ENCODE results near the gene NXT1.
"Not testable (repeated sequence)": the region's sequence is repeated elsewhere in the genome, so short reads cannot be mapped to it uniquely, and the experiment has no call there.

NXT1 gene

DNA sequence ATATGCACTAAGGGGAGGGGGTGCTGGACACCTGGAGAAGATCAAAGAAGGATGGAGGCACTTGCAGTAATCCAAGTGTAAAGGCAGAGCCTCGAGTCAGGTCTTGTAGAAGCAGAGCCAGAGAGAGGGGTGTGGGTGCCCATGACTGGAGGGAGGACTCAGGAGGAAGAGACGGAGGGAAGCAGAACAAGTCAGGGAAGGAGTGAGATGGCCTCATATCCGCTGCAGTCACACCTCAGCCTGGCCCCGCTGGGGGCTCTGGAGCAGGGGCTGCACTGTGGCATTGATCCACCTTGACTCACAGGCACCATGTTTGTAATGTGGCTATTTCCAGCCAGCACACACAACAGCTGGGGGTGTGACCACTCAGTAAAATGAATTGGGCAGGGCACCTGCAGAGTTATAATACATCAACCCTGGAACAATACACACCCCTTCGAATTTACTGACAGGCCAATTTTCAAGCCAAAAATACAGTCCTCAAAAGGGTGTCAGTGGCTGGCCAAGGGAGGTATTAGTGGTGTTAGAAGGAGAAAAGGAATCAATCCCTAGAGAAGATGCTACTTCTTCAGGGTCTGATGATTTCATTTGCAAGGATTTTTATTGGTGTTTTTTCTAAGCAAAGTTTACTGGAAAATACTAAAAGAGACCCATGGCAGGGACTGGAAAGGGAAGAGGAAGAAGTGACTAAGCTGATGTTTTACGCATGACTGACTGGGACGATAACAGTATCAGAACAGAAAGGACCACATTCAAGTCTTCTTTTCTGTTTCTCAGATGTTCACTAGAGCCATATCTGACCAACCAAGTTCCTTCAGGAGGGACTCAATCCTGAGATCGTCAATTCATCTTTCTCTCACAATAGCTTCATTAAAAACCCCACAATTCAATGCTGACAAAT lies 18.9 kb upstream of the NXT1 start:
- no peak for DNase-seq

DNA sequence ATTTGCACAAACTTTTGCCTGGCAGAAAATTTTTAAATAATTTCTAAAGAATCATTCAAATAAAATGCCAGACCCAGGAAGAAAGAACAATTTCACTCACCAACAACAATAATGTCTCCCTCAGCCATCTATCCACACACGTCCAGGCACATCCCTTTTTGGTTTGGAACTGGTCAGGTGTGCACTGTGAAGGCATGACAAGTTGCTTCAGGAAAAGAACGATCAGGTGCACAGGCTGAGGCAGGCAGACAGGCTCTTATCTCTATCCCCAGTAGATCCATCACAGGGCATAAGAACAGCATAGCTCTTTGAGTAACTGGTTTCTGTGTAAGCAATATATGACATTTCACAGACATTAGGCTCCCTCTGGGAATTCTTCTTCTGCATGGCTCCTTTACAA lies 18.1 kb upstream of the NXT1 start:
- DNase-seq, result no peak

DNA sequence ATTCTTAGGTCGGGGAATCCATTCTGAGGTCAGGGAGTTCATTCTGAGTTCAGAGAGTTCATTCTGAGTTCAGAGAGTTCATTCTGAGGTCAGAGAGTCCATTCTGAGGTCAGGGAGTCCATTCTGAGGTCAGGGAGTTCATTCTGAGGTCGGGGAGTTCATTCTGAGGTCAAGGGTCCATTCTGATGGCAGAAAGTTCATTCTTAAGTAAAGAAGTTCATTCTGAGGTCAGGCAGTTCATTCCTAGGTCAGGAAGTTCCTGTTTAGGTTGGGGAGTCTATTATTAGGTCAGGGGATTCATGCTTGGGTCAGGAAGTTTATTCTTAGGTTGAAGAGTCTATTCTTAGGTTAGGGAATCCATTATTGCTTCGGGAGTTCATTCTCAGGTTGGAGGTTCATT lies 16.5 kb upstream of the NXT1 start:
- no peak for DNase-seq

- no peak for DNase-seq
Observed at GRCh38 chr20:23335521-23335920, 15.1 kb upstream of the NXT1 start.

DNA sequence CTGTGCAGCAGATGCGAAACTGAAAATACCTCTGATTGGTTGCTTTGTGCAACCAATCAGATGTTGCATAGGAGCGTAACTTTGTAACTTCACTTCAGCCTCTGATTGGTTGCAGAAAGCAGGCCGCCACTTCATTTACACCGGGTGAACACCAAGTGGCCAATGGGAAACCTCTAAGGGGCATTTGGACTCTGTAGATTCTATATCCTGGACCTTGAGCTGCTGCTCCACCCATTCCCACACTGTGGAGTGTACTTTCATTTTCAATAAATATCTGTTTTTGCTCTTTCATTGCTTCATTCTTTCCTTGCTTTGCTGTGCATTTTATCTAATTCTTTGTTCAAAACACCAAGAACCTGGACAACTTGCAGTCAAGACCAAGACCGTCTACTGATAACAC lies 14.1 kb upstream of the NXT1 start:
- no peak for DNase-seq

DNA sequence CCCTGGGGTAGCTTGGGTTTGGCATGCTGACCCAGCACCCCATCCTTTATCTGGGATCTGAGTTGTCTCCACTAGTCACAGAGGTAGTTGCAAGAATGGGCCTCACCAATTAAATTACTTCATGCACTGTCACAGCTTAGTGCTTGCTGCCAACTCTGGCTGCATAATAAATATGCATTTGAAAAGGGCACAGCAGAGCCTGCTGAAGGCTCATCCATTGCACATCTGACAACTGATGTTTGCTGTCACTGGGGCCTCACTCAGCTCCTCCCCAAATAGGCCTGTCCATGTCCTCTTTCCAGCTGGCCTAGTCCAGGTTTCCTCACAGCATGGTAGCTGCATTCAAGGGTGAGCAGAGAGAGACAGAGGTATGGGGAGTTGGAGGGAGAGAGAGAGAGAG lies 13.3 kb upstream of the NXT1 start:
- no peak for DNase-seq

- DNase-seq, result no peak
Observed at GRCh38 chr20:23339986-23340385, 10.6 kb upstream of the NXT1 start.

- no peak for DNase-seq
Observed at GRCh38 chr20:23340524-23340923, 10.1 kb upstream of the NXT1 start.

GRCh38 chr20:23341073-23341472 lies 9.5 kb upstream of the NXT1 start:
- no peak for DNase-seq

DNA sequence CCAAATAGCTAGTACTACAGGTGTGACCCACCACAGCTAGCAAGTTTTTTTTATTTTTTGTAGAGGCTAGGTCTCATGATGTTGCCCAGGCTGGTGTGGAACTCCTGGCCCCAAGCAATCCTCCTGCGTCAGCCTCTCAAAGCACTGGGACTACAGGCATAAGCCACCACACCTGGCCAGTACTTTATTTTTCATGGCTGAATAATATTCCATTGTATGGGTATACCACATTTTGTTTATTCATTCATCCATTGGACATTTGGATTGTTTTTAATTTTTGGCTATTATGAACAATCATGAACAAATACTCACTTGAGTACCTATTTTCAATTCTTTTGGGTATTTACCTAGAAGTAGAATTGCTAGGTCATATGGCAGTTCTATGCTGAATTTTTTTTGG lies 7.0 kb upstream of the NXT1 start:
- DNase-seq, result no peak

GRCh38 chr20:23344336-23344735 lies 6.3 kb upstream of the NXT1 start:
- no peak for DNase-seq

DNA sequence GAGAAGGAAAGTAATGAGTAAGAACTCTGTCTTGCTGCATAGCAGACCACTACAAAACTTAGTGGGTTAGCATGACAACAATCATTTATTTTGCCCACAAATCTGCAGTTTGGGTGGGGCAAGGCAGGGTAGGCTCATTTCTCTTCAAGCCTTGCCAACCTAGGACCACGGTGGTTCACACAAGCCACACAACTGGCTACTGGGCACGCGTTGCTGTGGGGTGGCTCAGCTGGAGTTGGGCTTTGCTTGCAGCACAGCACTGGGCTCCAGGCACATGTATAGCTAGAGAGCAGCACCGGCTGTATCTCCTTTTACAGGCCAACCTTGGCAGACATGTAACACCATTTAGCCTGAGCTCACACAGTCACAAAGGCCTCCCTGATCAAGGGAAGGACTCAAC lies 4.6 kb upstream of the NXT1 start:
- no peak for DNase-seq

DNA sequence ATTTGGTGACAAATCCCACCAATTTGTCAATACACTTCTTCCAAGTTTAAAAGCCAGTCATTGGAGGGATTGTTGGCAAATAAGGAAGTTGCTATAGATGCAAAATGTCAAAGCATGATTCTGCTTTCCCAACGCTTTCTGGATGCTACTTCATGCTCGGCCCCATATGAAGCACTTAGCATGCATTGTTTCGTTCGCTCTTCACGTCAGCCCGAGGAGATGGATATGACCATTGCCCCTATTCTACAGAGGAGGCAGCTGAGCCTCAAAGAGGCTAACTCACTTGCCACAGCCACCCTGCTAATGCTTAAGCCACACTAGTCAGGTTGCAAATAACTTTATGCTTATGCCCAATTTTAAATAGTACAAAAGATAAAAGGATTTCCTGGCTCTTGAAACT lies 2.8 kb upstream of the NXT1 start:
- DNase-seq, result no peak

DNA sequence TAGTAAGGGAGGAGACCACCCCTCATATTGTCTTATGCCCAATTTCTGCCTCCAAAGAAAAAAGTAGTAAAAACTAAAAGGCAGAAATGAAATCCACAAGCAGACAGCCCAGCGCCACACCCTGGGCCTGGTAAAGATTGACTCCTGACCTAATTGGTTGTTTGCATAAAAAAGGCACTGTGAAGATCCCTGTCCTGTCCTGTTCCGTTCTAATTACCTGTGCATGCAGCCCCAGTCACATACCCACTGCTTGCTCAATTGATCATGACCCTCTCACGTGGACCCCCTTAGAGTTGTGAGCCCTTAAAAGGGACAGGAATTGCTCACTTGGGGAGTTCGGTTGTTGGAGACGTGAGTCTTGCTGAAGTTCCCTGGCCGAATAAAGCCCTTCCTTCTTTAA lies 2.1 kb upstream of the NXT1 start:
- DNase-seq, result not testable (repeated sequence)

- no peak for DNase-seq
Observed at GRCh38 chr20:23349338-23350195, 1.0 kb upstream of the NXT1 start.

DNA sequence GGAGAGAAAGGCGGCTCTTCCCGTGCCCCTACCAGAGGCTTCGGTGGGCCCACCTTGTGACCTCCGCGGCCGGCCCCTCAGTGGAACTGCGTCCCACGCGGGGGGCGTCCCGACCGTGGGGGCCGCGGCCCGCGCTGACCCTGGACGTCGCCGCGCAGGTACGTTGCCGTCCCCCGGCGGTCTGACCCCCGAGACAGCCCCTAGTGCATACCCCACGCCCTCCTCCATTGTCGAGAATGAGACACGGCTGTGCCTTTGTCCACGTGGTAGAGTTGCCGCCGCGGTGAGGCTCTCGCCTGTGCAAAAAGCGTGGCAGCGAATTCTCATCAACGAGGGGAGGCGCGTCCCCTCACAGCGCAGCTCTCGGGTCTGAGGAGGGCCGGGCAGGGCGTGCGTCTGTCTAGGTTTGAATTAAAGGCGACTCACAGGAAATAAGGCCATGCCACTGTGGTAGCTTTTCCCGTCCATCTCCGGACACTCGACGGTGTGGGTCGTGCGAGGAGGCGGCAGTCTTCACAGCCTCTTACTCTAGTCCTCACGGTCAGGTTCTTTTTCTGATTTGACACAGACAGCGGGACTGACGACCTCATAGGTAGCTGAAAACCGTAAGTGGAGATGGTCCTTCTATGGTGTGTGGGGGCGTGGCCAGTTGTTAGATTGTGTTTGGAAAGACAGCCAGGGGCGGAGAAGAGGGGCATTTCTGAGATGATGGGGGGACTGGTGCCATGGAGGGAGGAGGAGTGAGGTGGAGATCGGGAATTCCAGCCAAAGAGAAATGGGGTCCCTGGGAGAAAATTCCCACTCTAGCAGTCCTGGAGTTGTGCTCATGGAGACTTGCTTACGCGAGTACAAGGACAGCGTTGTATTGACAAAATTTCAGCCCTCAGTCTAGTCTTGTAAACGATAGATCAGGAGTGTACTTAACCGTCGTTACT lies 580 bp downstream of the NXT1 start:
- DNase-seq, result no peak

DNA sequence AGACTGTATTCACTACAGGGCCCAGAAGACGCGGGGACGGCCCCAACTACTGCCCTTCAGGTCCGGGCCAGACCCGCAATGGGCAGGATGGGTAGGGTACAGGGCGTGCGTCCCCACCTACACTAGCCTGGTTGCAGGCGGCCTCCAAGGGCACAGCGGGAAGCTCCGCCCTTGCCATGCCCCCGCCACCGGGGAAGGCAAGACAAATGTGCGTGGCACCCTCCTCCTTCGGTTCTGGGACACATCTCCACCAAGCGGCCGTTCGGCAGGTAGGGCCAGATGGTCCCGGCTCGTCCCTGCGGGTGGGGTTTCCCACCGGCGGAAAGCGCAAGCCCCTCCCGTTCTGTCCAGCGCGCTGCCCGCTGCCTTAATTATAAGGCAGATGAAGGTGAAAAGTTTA lies 5.6 kb downstream of the NXT1 start:
- DNase-seq, result no peak

GRCh38 chr20:23357767-23358562 lies 7.4 kb downstream of the NXT1 start:
- peak; percentile 91 for DNase-seq

- DNase-seq, result no peak
Observed at GRCh38 chr20:23358563-23358906, 7.9 kb downstream of the NXT1 start.

DNA sequence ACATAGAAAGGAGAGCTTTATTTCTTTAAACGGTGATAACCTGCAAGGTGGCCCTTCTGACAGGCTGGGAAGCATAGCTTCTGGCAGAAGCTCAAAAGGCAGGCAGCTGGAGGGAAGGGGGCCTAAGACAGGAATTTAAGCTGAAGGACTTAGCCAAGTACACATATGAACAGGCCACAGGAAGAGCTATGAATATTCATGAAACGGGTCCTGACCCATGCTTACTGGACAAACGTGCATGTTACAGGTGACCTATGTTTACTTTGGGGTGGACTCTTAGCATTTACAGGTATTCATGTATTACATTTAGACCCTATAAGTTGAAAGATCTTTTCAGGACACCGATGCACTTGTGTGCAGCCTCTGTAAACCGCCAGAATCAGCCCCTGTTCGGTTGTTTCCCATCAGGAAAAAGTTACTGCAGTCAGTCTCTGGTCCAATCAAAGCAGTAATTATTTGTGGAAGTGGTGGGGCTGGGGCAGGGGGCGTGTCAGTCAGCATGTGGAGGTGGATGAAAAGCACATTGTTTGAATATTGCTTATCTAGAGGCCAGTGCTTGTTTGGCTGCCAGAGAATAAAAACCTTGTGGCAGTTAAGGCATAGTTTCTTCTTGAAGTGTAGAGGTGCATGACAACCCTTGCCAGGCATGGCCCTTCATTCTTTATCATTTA lies 8.5 kb downstream of the NXT1 start:
- no peak for DNase-seq

- DNase-seq, result no peak
Observed at GRCh38 chr20:23360531-23360930, 9.9 kb downstream of the NXT1 start.

GRCh38 chr20:23361119-23361475 lies 10.5 kb downstream of the NXT1 start:
- no peak for DNase-seq

Data from NCI-H2081 treated with DMSO at 0.1 percent for 48 hours (cell line).